Bone marrow (tissue), 2 donors: Measurements from ENCODE around the gene CHRNA10.

ENCODE experiments used
- DNase-seq, 2 donors: peaks; one replicate each; lab custom pipeline; 2025; lab: John Stamatoyannopoulos, UW

CHRNA10 gene

DNA sequence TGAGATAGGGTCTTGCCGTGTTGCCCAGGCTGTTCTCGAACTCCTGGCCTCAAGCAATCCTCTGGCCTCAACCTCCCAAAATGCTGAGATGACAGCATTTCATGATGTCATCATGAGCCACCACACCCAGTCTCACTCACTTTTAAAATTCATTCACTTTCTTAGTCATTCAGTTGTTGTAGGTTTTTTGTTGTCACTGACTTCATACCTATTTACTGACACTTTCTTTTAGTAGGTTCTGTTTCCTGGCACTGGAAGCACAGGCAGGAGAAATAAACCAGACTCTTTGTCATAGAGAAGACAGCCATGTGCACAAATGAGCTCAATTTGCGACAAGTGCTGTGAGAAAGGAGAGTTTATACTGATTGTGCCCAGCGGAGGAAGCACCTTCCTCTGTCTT is 39.9 kb downstream of the CHRNA10 start:
- DNase-seq, result no peak

- DNase-seq, result no peak
These were observed 43.9 kb downstream of the CHRNA10 start for GRCh38 chr11:3627291-3627690.

DNA sequence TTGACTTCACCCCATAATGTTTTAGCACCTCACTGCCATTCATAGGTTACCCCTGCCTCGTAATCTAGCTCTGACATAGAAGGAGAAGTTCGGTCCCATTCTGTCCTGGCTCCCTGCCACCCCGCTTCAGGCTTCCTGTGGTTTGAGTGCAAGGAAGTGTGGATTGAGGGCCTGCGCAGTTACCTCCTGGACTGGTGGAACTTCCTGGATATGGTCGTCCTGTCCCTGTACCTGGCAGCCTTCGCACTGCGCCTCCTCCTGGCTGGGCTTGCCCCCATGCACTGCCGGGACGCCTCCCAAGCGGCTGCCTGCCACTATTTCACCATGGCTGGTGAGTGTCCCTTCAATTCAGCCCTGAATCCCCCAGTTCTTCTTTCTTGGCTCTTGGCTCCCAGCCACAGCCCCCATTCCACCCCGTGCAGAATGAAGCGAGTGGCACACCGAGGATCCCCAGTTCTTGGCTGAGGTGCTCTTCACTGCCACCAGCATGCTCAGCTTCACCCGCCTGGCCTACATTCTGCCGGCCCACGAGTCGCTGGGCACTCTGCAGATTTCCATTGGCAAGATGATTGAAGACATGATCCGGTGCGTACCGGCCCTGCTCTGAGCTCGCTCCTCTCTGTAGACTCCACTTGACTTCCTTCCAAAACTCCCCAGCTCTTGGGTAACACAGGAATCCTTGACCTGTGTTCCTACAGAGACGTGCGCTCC is 44.8 kb downstream of the CHRNA10 start:
- DNase-seq, result peak; percentile 46 to 95

DNA sequence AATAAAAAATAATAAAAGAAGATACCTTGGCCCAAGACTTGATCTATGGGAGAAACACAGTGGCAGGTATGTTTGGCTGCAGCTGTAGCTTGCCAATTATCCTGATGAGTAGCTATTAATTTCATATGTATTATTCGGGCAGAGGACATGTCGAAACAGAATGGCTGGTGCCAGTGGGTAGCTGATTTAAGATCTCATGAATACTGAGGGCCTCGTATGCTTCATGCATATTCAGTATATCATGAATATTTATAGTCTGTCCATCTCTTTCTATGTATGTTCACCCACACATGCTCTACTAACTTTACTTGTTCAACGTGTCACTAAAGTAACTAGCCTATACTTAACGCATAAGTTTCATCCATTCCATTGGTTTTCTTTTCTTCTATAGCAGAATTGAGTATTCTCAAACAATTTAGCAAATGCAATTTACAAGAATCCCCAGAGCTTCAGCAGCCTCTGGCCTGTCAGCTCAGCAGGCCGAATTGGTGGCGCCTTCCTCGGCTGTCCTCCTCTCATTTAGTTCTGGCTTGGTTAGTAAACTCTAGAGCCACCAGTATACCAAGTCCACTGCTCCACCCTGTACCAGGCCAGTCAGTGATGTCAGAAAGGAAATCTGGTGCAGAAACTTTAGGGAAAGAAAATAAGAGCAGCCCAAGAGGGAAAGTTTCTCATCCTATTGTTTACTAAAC is 47.3 kb downstream of the CHRNA10 start:
- DNase-seq, result no peak

- no peak for DNase-seq
These were observed 48.1 kb downstream of the CHRNA10 start for GRCh38 chr11:3623121-3623520.

DNA sequence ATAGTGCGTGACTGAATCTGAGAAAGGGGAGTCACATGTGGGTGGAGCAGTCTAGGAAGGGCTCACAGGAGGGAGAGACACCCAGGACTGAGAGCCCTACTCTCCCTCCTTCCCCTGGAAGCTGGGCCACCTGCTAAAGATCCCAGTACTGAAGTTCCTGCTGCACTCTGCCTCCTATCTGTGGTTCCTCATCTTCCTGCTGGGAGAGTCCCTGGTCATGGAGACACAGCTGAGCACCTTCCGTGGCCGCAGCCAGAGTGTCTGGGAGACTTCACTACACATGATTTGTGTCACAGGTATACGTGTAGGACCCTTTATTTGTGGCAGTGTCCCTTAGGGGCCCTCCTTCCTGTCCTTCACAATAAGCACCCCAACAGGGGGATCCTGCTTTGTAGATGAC is 48.7 kb downstream of the CHRNA10 start:
- DNase-seq, result no peak

DNA sequence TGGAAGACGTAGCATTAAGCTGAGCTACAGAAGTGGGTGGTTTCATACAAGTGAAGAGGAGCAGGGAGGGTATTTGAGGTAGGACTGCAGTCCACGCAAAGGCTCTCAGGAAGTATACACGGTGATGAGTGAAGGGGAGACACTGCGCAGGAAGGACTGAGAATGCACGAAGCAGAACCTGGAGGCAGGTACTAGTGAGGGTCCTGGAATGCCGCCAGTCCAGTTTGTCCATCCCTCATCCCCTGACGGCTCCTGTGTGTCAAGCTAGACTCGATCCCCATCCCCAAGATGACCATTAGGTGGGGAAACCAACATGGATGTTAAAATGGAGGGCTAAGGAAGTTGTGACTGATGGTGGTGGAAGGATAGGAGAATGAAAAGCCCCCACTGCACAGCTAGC is 53.2 kb downstream of the CHRNA10 start:
- DNase-seq, result no peak

DNA sequence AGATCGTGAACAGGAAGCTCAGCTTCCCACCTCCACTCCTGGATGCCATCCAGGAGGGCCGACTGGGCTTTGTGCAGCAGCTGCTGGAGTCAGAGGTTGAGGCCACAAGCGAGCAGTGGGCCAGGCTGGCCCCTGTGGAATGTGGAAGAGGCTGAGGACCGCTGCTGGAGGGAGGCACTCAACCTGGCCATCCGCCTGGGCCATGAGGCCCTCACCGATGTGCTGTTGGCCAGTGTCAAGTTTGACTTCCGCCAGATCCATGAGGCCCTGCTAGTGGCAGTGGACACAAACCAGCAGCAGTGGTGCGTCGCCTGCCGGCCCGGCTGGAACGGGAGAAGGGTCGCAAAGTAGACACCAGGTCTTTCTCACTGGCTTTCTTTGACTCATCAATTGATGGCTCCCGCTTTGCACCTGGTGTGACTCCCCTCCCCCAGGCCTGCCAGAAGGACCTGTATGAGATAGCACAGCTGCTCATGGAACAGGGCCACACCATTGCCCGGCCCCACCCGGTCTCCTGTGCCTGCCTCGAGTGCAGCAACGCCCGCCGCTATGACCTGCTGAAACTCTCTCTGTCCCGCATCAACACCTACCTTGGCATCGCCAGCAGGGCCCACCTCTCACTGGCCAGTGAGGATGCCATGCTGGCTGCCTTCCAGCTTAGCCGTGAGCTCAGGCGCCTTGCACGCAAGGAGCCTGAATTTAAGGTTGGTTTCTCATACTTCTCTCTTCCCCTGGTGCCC is 54.3 kb downstream of the CHRNA10 start:
- no peak for DNase-seq

GRCh38 chr11:3615998-3616397 is 55.2 kb downstream of the CHRNA10 start:
- DNase-seq, result no peak
